HEK293 (cell line): ENCODE data around the gene TANK.

Experiments used
- CTCF ChIA-PET: fragments of 350-600 bp; formaldehyde crosslinking; extraction: SDS; loops from one replicate; lab custom pipeline; 2021; ENCODE audit warnings: antibody characterized with exemption; lab: Yijun Ruan, JAX
- POLR2A ChIA-PET: fragments of 300-600 bp; formaldehyde crosslinking; extraction: SDS; loops from one replicate; lab custom pipeline; 2020; ENCODE audit warnings: antibody characterized with exemption, inconsistent platforms; lab: Yijun Ruan, JAX
- H3K27ac ChIP-seq: fragments of 200-500 bp; sonication (Bioruptor generic); 2 replicates; pipeline ENCODE4 v1.5.1; 2014; ENCODE audit warnings: low read depth, low read length, control low read depth, inconsistent platforms; ENCODE audit errors: extremely low read depth
- H3K36me3 ChIP-seq, 2 experiments: fragments of 200-500 bp in 1 of 2; sonication (Bioruptor generic) in 1 of 2; 1 replicate in 1 of 2; 2 replicates in 1 of 2; pipeline ENCODE4 v1.5.1; 2014 to 2017; ENCODE audit warnings: inconsistent platforms in 2 of 2, low read length in 2 of 2; ENCODE audit not compliant: control insufficient read depth in 2 of 2, insufficient read depth in 1 of 2
- H3K4me1 ChIP-seq: fragments of 200-500 bp; sonication (Bioruptor generic); 2 replicates; pipeline ENCODE4 v1.5.1; 2014; ENCODE audit warnings: mild to moderate bottlenecking, low read length, inconsistent platforms; ENCODE audit not compliant: control insufficient read depth, insufficient read depth
- H3K4me3 ChIP-seq: 2 replicates; pipeline ENCODE4 v1.5.1; 2011; ENCODE audit warnings: low read depth, mild to moderate bottlenecking, control low read depth, low read length, moderate library complexity
- H3K9me3 ChIP-seq: fragments of 200-500 bp; sonication (Bioruptor generic); 2 replicates; pipeline ENCODE4 v1.5.1; 2014; ENCODE audit warnings: low read depth, low read length, inconsistent platforms; ENCODE audit not compliant: control insufficient read depth, insufficient read depth
- GLIS2 ChIP-seq: fragments of 450-650 bp; formaldehyde crosslinking; IDR thresholded peaks from 2 replicates; pipeline ENCODE4 v1.5.1; 2016; ENCODE audit warnings: missing biosample characterization, missing genetic modification characterization
- SP7 ChIP-seq: fragments of 450-650 bp; formaldehyde crosslinking; IDR thresholded peaks from 2 replicates; pipeline ENCODE4 v1.5.1; 2016; ENCODE audit warnings: missing biosample characterization, missing genetic modification characterization
- WT1 ChIP-seq: fragments of 450-650 bp; formaldehyde crosslinking; IDR thresholded peaks from 2 replicates; pipeline ENCODE4 v1.5.1; 2016; ENCODE audit warnings: missing biosample characterization, missing genetic modification characterization
- ZNF266 ChIP-seq: fragments of 450-650 bp; formaldehyde crosslinking; IDR thresholded peaks from 2 replicates; pipeline ENCODE4 v1.5.1; 2016; ENCODE audit warnings: missing biosample characterization, missing genetic modification characterization, low read depth
- ZNF600 ChIP-seq: fragments of 450-650 bp; formaldehyde crosslinking; IDR thresholded peaks from 2 replicates; pipeline ENCODE4 v1.5.1; 2016; ENCODE audit warnings: missing biosample characterization, missing genetic modification characterization
- ZNF776 ChIP-seq: fragments of 450-650 bp; formaldehyde crosslinking; IDR thresholded peaks from 2 replicates; pipeline ENCODE4 v1.5.0; 2017; ENCODE audit warnings: missing biosample characterization, missing genetic modification characterization, borderline replicate concordance
- TF ChIP-seq, protein P1 (sequence below): fragments of 450-650 bp; formaldehyde crosslinking; IDR thresholded peaks from 2 replicates; pipeline ENCODE4 v1.5.1; 2016; ENCODE audit warnings: missing biosample characterization, missing genetic modification characterization

The TANK gene

DNA sequence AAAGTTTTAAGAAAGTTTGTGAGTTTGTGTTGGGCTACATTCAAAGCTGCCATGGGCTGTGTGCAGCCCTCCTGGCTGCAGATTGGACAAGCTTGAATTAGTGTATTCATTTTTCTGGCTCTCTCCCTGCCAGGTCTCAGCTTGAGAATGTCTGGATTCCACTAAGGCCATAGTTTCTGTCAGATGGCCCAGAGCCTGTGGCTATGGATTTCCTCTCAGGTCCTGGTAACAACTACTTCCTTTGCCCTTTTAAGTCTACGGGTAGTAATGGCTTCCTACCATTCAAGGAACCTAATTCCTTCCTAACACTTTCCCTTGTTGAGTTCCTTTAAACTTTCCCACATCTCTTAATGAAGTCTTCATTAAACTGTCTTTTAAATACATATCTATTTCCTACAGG is 123.7 kb downstream of the TANK start:
- no peaks in the 10 kb centered on the region for H3K36me3 ChIP-seq
- H3K4me1 ChIP-seq, result no peaks in the 10 kb centered on the region
- POLR2A ChIA-PET, result no interaction called here
- H3K9me3 ChIP-seq, result no peaks in the 10 kb centered on the region
- no peak overlapping the region for H3K4me3 ChIP-seq
- TF ChIP-seq ZNF776 (no peak), ZNF266 (no peak), SP7 (tag by site-specific recombination) (no peak), WT1 (tag by site-specific recombination) (no peak), ZNF600 (no peak), GLIS2 (tag by site-specific recombination) (no peak)
- TF ChIP-seq, protein P1, sequence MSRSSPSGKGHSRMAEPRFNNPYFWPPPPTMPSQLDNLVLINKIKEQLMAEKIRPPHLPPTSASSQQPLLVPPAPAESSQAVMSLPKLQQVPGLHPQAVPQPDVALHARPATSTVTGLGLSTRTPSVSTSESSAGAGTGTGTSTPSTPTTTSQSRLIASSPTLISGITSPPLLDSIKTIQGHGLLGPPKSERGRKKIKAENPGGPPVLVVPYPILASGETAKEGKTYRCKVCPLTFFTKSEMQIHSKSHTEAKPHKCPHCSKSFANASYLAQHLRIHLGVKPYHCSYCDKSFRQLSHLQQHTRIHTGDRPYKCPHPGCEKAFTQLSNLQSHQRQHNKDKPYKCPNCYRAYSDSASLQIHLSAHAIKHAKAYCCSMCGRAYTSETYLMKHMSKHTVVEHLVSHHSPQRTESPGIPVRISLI, result no peak
- TF ChIP-seq, all 188 proteins: peak for 0
- CTCF ChIA-PET, result interaction anchor here (0.6 to 1.7 kb wide), 4 partner anchors 10 to 1174 kb away, joined by 3 to 9 read pairs (median 4); no protein-coding TSS in a partner anchor
- no peak overlapping the region for H3K27ac ChIP-seq
